ENCODE results near the gene ASB16.

The ASB16 gene

GRCh38 chr17:44217738-44218343 is 47.3 kb downstream of the ASB16 start:
- H3K4me3 ChIP-seq (ENCODE audit: low read depth, low read length), result peak overlapping the region; percentile 87
- TF ChIP-seq, protein P1, sequence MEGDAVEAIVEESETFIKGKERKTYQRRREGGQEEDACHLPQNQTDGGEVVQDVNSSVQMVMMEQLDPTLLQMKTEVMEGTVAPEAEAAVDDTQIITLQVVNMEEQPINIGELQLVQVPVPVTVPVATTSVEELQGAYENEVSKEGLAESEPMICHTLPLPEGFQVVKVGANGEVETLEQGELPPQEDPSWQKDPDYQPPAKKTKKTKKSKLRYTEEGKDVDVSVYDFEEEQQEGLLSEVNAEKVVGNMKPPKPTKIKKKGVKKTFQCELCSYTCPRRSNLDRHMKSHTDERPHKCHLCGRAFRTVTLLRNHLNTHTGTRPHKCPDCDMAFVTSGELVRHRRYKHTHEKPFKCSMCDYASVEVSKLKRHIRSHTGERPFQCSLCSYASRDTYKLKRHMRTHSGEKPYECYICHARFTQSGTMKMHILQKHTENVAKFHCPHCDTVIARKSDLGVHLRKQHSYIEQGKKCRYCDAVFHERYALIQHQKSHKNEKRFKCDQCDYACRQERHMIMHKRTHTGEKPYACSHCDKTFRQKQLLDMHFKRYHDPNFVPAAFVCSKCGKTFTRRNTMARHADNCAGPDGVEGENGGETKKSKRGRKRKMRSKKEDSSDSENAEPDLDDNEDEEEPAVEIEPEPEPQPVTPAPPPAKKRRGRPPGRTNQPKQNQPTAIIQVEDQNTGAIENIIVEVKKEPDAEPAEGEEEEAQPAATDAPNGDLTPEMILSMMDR (IDR thresholded peaks at IDR 0.05; ENCODE audit: insufficient read depth, low read depth, low read length, missing control alignments), result no peak
- no peak for DNase-seq (ENCODE audit: low read depth)

DNA sequence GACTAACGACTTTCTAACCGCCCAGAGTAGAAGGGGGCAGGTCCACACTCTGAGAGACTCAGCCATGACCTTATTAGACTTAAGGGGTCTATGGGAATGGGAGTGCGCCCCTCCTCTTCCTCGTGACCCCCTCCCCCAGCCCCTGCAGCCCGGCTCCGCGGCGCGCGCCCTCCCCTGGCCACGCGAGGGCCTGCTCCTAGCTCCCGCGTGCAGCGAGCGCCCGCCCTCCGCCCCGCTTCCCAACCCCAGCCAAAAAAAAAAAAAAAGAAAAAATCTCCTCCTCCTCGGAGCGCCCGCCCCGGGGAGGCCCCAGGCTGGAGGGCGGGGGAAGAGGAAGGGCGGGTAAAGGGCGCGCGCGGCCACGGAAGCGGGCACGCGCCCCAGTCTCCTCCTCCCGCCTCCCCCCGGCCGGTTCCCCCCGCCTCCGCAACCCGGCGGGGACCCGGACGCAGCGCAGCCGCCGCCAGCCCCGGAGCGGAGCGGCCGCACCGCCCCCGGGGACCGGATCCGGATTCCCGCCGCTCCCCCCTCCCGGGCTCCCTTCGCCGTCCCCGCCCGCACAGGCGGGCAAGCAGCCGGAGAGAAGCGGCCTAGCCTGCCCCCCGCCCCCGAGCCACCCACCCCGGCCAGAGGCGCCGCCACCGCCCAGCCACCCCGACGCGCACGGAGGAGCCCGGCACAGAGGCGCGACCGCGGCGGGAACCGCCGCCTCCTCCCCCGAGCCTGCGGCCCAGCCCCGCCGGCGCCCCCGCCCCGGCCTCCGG is 48.0 kb downstream of the ASB16 start:
- DNase-seq (ENCODE audit: low read depth), result peak; percentile 96
- TF ChIP-seq, protein P1 (IDR thresholded peaks at IDR 0.05; ENCODE audit: insufficient read depth, low read depth, low read length, missing control alignments), result peak; percentile 70
- peak overlapping the region; percentile 87 for H3K4me3 ChIP-seq (ENCODE audit: low read depth, low read length)

DNA sequence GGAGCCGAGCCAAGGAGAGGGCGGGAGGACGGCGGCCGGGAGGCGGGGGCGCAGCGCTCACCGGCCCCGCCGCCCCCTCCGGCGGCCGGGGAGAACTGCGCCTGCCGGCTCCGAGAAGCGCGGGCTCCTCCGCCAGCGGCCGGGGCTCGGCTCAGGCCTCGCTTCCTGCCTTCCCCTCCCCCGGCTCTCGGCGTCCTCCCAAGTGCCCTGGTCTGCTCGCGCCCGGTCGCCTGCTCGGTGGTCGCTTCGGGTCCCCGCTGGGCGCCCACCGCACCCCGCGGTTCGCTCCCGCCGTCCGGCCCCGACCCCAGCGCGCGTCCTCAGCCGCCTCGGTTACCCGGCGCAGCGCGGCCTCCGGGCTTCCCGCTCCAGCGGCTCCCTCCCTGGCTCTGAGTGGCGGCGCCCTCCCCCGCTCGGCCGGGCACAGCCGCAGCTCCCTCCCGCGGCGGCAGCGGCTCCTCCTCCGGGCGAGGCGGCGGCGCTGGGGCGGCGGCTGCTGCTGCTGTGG is 48.7 kb downstream of the ASB16 start:
- TF ChIP-seq, protein P1 (IDR thresholded peaks at IDR 0.05; ENCODE audit: insufficient read depth, low read depth, low read length, missing control alignments), result peak; percentile 54
- peak overlapping the region; percentile 42; the same call in 1 of the 2 replicates for H3K4me3 ChIP-seq (ENCODE audit: low read depth, low read length)
- peak; percentile 89 for DNase-seq (ENCODE audit: low read depth)

DNA sequence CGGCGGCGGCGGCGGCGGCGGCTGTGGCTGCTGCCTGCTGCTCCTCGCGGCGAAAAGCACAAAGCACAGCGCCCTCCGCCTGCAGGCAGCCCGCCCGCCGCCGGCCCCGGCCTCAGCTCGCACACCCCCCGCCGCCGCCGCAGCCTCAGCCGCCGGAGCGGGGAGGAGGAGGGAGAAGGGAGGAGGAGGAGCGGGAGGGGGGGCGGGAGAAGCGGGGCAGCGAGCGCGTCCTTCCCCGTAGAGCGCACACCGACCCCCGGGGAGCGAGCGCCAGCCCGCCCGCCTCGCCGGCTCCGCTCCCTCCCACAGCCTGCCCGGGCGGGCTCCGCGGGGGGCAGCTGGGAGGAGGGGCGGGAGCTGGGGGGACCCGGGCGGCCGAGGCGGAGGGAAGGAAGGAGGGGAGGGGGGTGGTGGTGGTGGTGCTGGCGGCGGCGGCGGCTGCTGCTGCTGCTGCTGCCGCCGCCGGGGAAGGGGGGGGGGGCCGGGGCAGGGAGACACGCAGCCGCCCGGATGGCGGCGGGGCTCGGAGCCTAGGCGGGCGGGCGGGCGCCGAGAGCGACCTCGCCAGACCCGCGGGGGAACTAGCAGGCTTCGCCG is 49.2 kb downstream of the ASB16 start, which contains the start of gene UBTF:
UBTF (minus strand) TSS at position 60 of the 597 bp plus-strand sequence. CDS start 1,446 bp downstream, outside the sequence.
- peak within 1 kb of the TSS; percentile 76 for H3K4me3 ChIP-seq (ENCODE audit: low read depth, low read length)
- peak; percentile 80 for DNase-seq (ENCODE audit: low read depth)
- TF ChIP-seq, protein P1 (IDR thresholded peaks at IDR 0.05; ENCODE audit: insufficient read depth, low read depth, low read length, missing control alignments), result peak; percentile 8

GRCh38 chr17:44220213-44221083 is 49.9 kb downstream of the ASB16 start:
- peak; percentile 74 for DNase-seq (ENCODE audit: low read depth)

More at GRCh38 chr17:44220213-44221083, 49.9 kb downstream of the ASB16 start:
- H3K4me3 ChIP-seq (ENCODE audit: low read depth, low read length), result peak overlapping the region; percentile 76
- TF ChIP-seq, protein P1 (IDR thresholded peaks at IDR 0.05; ENCODE audit: insufficient read depth, low read depth, low read length, missing control alignments), result peak; percentile 2
